Endodermal cell (in vitro differentiated cells): ENCODE measurements around the gene DUOXA1. TPM values are rescaled to one million over a fixed set of nuclear protein-coding genes. Genes with fewer than 3 reads are reported as not detected.
"Not testable (repeated sequence)": the region's sequence is repeated elsewhere in the genome, so short reads cannot be mapped to it uniquely, and the experiment has no call there.

Experiments
- DNase-seq: peaks from one replicate; pipeline ENCODE4 v3.0.0-alpha.2; 2017
- H3K27ac ChIP-seq: 2 replicates; pipeline ENCODE4 v1.5.1; 2013; ENCODE audit warnings: mild to moderate bottlenecking, low read depth, low read length, moderate library complexity
- H3K27me3 ChIP-seq: 2 replicates; pipeline ENCODE4 v1.6.1; 2013; ENCODE audit warnings: mild to moderate bottlenecking, low read length, moderate library complexity; ENCODE audit not compliant: insufficient read depth, control insufficient read depth, poor library complexity, severe bottlenecking
- H3K36me3 ChIP-seq: 2 replicates; pipeline ENCODE4 v1.7.0; 2013; ENCODE audit warnings: mild to moderate bottlenecking, low read length, moderate library complexity; ENCODE audit not compliant: control insufficient read depth, insufficient read depth
- H3K4me1 ChIP-seq: one replicate; pipeline ENCODE4 v1.7.0; 2013; ENCODE audit warnings: low read length; ENCODE audit not compliant: control insufficient read depth, insufficient read depth
- H3K4me3 ChIP-seq: 2 replicates; pipeline ENCODE4 v1.5.1; 2013; ENCODE audit warnings: mild to moderate bottlenecking, low read length, moderate library complexity
- H3K9ac ChIP-seq: 2 replicates; pipeline ENCODE4 v1.6.1; 2013; ENCODE audit warnings: mild to moderate bottlenecking, low read length, moderate library complexity; ENCODE audit not compliant: poor library complexity, severe bottlenecking; ENCODE audit errors: extremely low read depth
- H3K9me3 ChIP-seq: 2 replicates; pipeline ENCODE4 v1.6.1; 2013; ENCODE audit warnings: mild to moderate bottlenecking, low read length, moderate library complexity; ENCODE audit not compliant: control insufficient read depth
- H3K27ac Mint-ChIP-seq: 2 replicates; pipeline ENCODE4 v1.8.0; 2020; ENCODE audit warnings: mixed read lengths
- H3K27me3 Mint-ChIP-seq: 2 replicates; pipeline ENCODE4 v1.8.0; 2021; ENCODE audit warnings: mild to moderate bottlenecking, mixed read lengths; ENCODE audit not compliant: insufficient read depth
- H3K36me3 Mint-ChIP-seq: 2 replicates; pipeline ENCODE4 v1.8.0; 2020; ENCODE audit warnings: low read depth, mixed read lengths
- H3K4me1 Mint-ChIP-seq: 2 replicates; pipeline ENCODE4 v1.8.0; 2020; ENCODE audit warnings: mixed read lengths
- H3K4me3 Mint-ChIP-seq: 2 replicates; pipeline ENCODE4 v1.8.0; 2020; ENCODE audit warnings: mild to moderate bottlenecking, moderate library complexity, mixed read lengths
- H3K9me3 Mint-ChIP-seq: 2 replicates; pipeline ENCODE4 v1.8.0; 2020; ENCODE audit warnings: mild to moderate bottlenecking, mixed read lengths
- WGBS, 2 experiments: methylation state at CpG; one replicate each; pipeline versions ENCODE4 v1.1.5 to v1.1.7; 2013; ENCODE audit warnings: missing lambda C conversion rate in 2 of 2, mixed read lengths in 1 of 2; ENCODE audit not compliant: insufficient coverage in 1 of 2, insufficient read length in 1 of 2; 5-methylcytosine and 5-hydroxymethylcytosine counted together
- total RNA-seq, 2 donors: library from RNA; stranded (reverse); fragmentation: NEBNext Ultra II Directional in 1 of 2; extraction: Animal tissue kit (Norgen Biotek cat#: 25700) in 1 of 2; gene quantifications; 2 replicates in 1 of 2; 3 replicates in 1 of 2; pipeline ENCODE4 v1.2.1, GENCODE V29; 2021

Gene DUOXA1
- total RNA-seq, 2 donors from 2014 or later: 0.86 to 0.99 TPM

DNA sequence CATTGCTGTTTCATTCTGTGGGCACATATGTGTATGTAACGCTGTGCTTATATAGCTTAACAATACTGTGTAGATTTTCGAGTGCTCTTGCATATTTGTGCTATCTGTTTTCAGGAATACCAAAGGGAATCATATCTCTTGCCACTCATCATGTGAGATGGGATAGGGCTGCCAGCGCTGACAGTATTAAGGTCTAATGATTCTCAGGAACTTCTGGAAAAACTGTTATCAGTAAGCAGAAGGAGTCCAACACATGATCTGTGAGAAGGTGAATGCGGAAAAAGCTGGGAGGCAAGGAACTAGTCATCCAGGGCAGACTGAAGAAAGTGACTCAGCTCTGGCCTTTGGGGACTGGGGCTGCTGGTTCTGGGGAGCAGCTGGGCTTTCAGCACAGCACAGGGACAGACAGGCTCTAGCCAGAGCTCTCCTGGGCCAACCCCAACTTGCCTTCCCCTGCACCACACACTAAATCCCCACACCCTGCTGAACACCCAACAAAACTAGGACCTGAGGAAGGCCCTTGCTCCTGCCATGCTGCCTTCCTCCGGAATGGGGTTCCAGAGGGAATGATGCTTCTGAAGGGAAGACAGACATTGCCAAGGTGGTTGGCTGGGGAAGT is 49.9 kb downstream of the DUOXA1 start:
- not testable (repeated sequence) for DNase-seq, H3K36me3 Mint-ChIP-seq, H3K9ac ChIP-seq, H3K9me3 ChIP-seq, H3K4me3 Mint-ChIP-seq, H3K4me1 ChIP-seq, H3K36me3 ChIP-seq, H3K9me3 Mint-ChIP-seq, H3K27ac ChIP-seq, H3K4me3 ChIP-seq, H3K27ac Mint-ChIP-seq, H3K27me3 Mint-ChIP-seq, H3K4me1 Mint-ChIP-seq
- 93 to 94% methylated on average over 2 of the region's 5 CpGs for WGBS, 2 experiments
- H3K27me3 ChIP-seq: peaks cover 16% of the 10 kb centered on the region

DNA sequence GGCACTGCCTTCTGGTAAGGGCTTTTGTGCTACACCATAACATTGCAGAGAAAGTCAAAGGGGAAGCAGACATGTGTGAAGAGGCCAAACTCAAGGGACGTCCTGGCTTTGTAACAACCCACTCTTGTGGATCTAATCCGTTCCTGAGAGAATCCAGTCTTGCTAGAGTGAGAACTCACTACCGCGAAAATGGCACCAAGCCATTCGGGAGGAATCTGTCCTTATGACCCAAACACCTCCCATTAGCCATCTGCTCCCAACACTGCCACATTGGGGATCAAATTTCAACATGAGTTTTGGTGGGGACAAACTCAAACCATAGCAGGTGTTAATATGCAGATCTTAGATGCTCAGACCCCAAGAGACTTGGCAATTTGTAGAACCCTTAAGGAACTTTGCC is 50.5 kb downstream of the DUOXA1 start:
- not testable (repeated sequence) for H3K4me1 Mint-ChIP-seq, H3K9me3 Mint-ChIP-seq, H3K36me3 ChIP-seq, H3K36me3 Mint-ChIP-seq, H3K27ac Mint-ChIP-seq, H3K4me3 Mint-ChIP-seq, H3K27ac ChIP-seq, DNase-seq, H3K9ac ChIP-seq, H3K9me3 ChIP-seq, H3K4me3 ChIP-seq, H3K4me1 ChIP-seq, H3K27me3 Mint-ChIP-seq
- WGBS, 2 experiments: 93 to 97% methylated on average over 5 of the region's 5 CpGs
- H3K27me3 ChIP-seq: peaks cover 12% of the 10 kb centered on the region

DNA sequence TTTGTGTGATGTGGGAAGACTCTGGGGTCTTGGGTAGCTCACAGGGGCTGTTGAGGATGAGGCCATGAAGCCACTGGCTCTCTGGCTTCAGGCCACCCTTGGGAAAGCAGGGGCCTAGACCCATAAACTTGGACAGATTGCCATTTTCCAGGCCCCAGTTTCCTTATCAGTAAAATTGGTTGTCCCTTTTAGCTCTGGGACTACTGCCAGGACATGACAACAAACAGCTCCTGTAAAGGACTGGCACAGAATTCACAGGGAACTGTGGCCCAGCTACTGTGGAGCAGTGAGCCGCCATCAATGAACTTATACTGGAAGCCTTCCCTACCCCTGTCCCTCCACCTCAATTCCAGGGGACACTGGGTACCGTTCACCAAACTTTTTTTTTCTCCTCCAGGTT is 52.3 kb downstream of the DUOXA1 start:
- H3K27me3 ChIP-seq, H3K27ac Mint-ChIP-seq, H3K9me3 Mint-ChIP-seq, H3K9me3 ChIP-seq, H3K4me3 ChIP-seq, H3K36me3 ChIP-seq, DNase-seq, H3K9ac ChIP-seq, H3K4me1 ChIP-seq, H3K27me3 Mint-ChIP-seq, H3K4me1 Mint-ChIP-seq, H3K27ac ChIP-seq, H3K4me3 Mint-ChIP-seq, H3K36me3 Mint-ChIP-seq: not testable (repeated sequence)
- WGBS, 2 experiments: 100% methylated on average over 1 of the region's 2 CpGs; no CpG with 5 or more reads in 1 of the 2 experiments

DNA sequence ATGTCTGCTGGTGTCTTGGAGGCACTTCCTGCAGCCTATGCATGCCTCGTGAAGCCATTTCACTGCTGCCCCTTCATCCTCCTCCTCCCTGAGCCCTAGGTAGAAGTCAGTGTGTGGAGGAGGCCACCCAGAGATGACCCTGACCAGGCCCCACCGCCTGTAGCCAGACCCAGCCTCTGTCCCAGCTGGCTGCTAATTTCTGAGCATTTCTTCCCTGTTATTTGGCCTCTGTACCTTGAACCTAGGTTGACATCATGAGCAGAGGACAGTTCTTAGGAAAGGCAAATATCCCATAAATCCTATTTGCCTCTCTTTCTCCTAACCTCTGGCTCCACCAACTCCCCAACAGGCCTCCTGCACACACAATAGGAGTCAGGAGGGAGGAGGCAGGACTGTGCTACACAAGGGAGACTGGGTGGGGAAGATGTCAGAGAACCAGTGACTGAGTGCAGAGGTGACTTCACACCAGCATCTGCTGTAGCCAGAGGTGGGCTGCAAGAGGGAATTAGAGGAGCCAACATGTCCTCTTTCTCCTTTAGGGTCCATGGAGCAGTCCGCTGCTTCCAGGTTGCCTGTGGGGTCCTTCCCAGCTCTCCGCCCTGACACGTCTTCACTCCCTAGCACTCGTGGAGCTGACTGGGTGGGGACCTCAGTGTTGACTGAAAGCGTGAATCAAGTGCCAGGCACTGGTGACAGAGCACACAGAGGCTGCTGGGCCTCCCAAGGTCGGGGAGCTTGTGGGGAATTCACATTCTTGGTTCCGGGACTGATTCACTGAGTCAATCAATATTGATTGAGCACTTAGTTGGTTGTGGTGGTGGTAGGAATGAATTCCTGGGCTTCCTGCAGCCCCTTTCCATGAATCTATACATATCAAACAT is 54.0 kb downstream of the DUOXA1 start:
- not testable (repeated sequence) for H3K27ac Mint-ChIP-seq, H3K4me1 Mint-ChIP-seq

DNA sequence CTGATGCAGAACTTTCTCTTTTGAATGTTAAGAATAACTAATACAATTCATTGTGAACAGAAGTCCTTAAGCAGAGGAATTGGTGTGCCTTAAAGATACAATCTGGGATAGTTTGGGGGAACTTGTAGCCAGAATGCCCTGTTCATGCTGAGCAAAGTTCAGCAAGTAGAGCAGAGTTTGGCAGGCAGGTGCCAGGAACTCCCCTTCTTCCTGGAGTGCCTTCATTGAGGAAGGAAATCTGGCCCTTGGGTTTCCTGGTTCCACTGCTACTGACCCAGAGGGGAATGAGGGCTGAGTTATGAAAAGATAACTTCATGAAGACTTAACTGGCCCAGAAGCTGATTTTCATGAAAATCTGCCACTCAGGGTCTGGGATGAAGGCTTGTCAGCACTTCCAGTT is 56.1 kb downstream of the DUOXA1 start:
- not testable (repeated sequence) for H3K27ac ChIP-seq, H3K4me1 ChIP-seq, H3K9me3 Mint-ChIP-seq, H3K4me3 ChIP-seq, H3K27me3 ChIP-seq, H3K9me3 ChIP-seq, H3K36me3 ChIP-seq, H3K27ac Mint-ChIP-seq, H3K4me3 Mint-ChIP-seq, H3K4me1 Mint-ChIP-seq, H3K27me3 Mint-ChIP-seq, H3K9ac ChIP-seq, DNase-seq
- H3K36me3 Mint-ChIP-seq: peaks cover 11% of the 10 kb centered on the region

More for the DNA sequence above, 54.0 kb downstream of the DUOXA1 start:
- H3K4me3 Mint-ChIP-seq, H3K9me3 ChIP-seq, H3K36me3 Mint-ChIP-seq, H3K9me3 Mint-ChIP-seq, H3K36me3 ChIP-seq, H3K9ac ChIP-seq, H3K27ac ChIP-seq, H3K4me1 ChIP-seq, H3K4me3 ChIP-seq, H3K27me3 Mint-ChIP-seq, DNase-seq, H3K27me3 ChIP-seq: not testable (repeated sequence)
- WGBS, 2 experiments: 86% methylated on average over 1 of the region's 9 CpGs; no CpG with 5 or more reads in 1 of the 2 experiments

DNA sequence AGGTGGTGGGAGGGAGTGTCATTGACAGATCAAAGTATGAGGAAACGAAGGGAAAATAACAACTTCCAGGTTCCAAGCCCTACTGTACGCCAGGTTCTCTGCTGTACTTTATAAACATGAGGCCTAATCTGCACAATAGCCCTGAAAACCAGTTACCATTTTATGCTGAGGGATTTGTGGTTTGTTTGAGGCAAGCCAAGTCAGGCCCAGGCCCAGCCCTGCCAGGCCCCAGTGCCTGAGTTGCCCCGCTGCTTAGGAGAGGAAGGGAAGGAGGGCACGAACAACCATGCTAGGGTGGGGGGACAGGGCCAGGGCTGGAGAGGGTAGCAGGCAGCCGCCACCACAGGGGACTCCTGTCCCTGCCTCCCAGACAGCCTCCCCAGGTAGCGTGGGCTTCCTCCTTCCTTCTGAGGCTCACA is 59.7 kb downstream of the DUOXA1 start:
- H3K36me3 Mint-ChIP-seq: peaks cover 28% of the 10 kb centered on the region
- not testable (repeated sequence) for H3K27ac Mint-ChIP-seq, H3K4me3 Mint-ChIP-seq, DNase-seq, H3K9me3 Mint-ChIP-seq, H3K4me3 ChIP-seq, H3K9me3 ChIP-seq, H3K4me1 Mint-ChIP-seq, H3K9ac ChIP-seq, H3K4me1 ChIP-seq, H3K27me3 ChIP-seq, H3K36me3 ChIP-seq, H3K27me3 Mint-ChIP-seq, H3K27ac ChIP-seq
- WGBS, 2 experiments: 100% methylated on average over 1 to 3 of the region's 6 CpGs
